Activated CD4-positive, alpha-beta T cell treated with anti-CD3 and anti-CD28 coated beads, Interleukin-2, amount 50 U/mL, for 24 hours (primary cell): ENCODE measurements around the gene PPP4R2.

Experiments used
- DNase-seq, 2 donors: peaks; one replicate each; pipeline ENCODE4 v3.0.0-alpha.2; 2020; ENCODE audit warnings: low read depth in 1 of 2, low spot score in 1 of 2

Gene PPP4R2

GRCh38 chr3:73069187-73069586 is 72.6 kb downstream of the PPP4R2 start:
- DNase-seq, result no peak

- no peak for DNase-seq
Observed at GRCh38 chr3:73069775-73070444, 73.3 kb downstream of the PPP4R2 start.

- DNase-seq, result no peak
Observed at GRCh38 chr3:73070675-73071575, 74.3 kb downstream of the PPP4R2 start.

- DNase-seq, result no peak
Observed at GRCh38 chr3:73071952-73072351, 75.3 kb downstream of the PPP4R2 start.

- DNase-seq, result no peak
Observed at GRCh38 chr3:73072634-73073033, 76.0 kb downstream of the PPP4R2 start.

GRCh38 chr3:73073091-73073707 is 76.6 kb downstream of the PPP4R2 start:
- DNase-seq, result no peak

GRCh38 chr3:73074781-73075180 is 78.2 kb downstream of the PPP4R2 start:
- DNase-seq, result no peak

- no peak for DNase-seq
Observed at GRCh38 chr3:73080216-73080966, 83.8 kb downstream of the PPP4R2 start.

- no peak for DNase-seq
Observed at GRCh38 chr3:73081140-73081539, 84.5 kb downstream of the PPP4R2 start.

GRCh38 chr3:73084170-73084569 is 87.6 kb downstream of the PPP4R2 start:
- DNase-seq, result no peak

GRCh38 chr3:73086071-73086494 is 89.5 kb downstream of the PPP4R2 start:
- peak in 1 of 2 donors; percentile 8 for DNase-seq

- DNase-seq, result no peak
Observed at GRCh38 chr3:73094129-73094528, 97.5 kb downstream of the PPP4R2 start.

- DNase-seq, result no peak
Observed at GRCh38 chr3:73094951-73095350, 98.3 kb downstream of the PPP4R2 start.

GRCh38 chr3:73096169-73096568 is 99.6 kb downstream of the PPP4R2 start:
- DNase-seq, result no peak

- DNase-seq, result no peak
Observed at GRCh38 chr3:73098026-73098425, 101.4 kb downstream of the PPP4R2 start.

GRCh38 chr3:73098873-73099272 is 102.3 kb downstream of the PPP4R2 start:
- no peak for DNase-seq

- DNase-seq, result peak; percentile 57 to 74
Observed at GRCh38 chr3:73100741-73101559, 104.3 kb downstream of the PPP4R2 start.

GRCh38 chr3:73101881-73102280 is 105.3 kb downstream of the PPP4R2 start:
- no peak for DNase-seq

GRCh38 chr3:73107215-73107614 is 110.6 kb downstream of the PPP4R2 start:
- no peak for DNase-seq

- no peak for DNase-seq
Observed at GRCh38 chr3:73107676-73108187, 111.1 kb downstream of the PPP4R2 start.
